ENCODE data around the gene KCNH5.

The KCNH5 gene

GRCh38 chr14:62661818-62662217, 383.4 kb downstream of the KCNH5 start:
- no peak overlapping the region for H3K4me2 ChIP-seq (ENCODE audit: low read length)
- no peaks in the 10 kb centered on the region for H3K36me3 ChIP-seq (ENCODE audit: insufficient read depth, low read length)
- no peaks in the 10 kb centered on the region for H3K4me1 ChIP-seq (ENCODE audit: insufficient read depth, low read length, severe bottlenecking)
- no peaks in the 10 kb centered on the region for H3K9me3 ChIP-seq (ENCODE audit: low read length)
- no peaks in the 10 kb centered on the region for H3K9me2 ChIP-seq (ENCODE audit: low read depth, low read length)
- H3K4me3 ChIP-seq (ENCODE audit: low read depth, low read length, poor library complexity, severe bottlenecking) = no peak overlapping the region
- H2AFZ ChIP-seq (ENCODE audit: low read length) = no peak overlapping the region
- H3K79me2 ChIP-seq (ENCODE audit: insufficient read depth, low read length) = no peaks in the 10 kb centered on the region
- H3K27ac ChIP-seq (ENCODE audit: low read depth, low read length, poor library complexity, severe bottlenecking) = no peak overlapping the region
- no peaks in the 10 kb centered on the region for H4K20me1 ChIP-seq (ENCODE audit: insufficient read depth, low read length)
- H3K9ac ChIP-seq (ENCODE audit: low read length) = no peak overlapping the region
- H3K27me3 ChIP-seq (ENCODE audit: insufficient read depth, low read length) = no peaks in the 10 kb centered on the region
- H3F3A ChIP-seq (ENCODE audit: insufficient read depth, low read length) = no peaks in the 10 kb centered on the region
- no peak for TF ChIP-seq CTCF (IDR thresholded peaks at IDR 0.05; ENCODE audit: low read length)
- TF ChIP-seq EZH2 (IDR thresholded peaks at IDR 0.05; ENCODE audit: borderline replicate concordance, low read length) = no peak

- Histone ChIP-seq H3K9me3 (ENCODE audit: low read length) (no peaks in the 10 kb centered on the region), H3F3A (ENCODE audit: insufficient read depth, low read length) (no peaks in the 10 kb centered on the region), H3K4me3 (ENCODE audit: low read depth, low read length, poor library complexity, severe bottlenecking) (no peak overlapping the region), H3K9ac (ENCODE audit: low read length) (no peak overlapping the region), H3K4me2 (ENCODE audit: low read length) (no peak overlapping the region), H3K36me3 (ENCODE audit: insufficient read depth, low read length) (no peaks in the 10 kb centered on the region), H4K20me1 (ENCODE audit: insufficient read depth, low read length) (no peaks in the 10 kb centered on the region), H3K4me1 (ENCODE audit: insufficient read depth, low read length, severe bottlenecking) (no peaks in the 10 kb centered on the region), H3K79me2 (ENCODE audit: insufficient read depth, low read length) (no peaks in the 10 kb centered on the region), H3K27me3 (ENCODE audit: insufficient read depth, low read length) (no peaks in the 10 kb centered on the region), H3K9me2 (ENCODE audit: low read depth, low read length) (no peaks in the 10 kb centered on the region), H3K27ac (ENCODE audit: low read depth, low read length, poor library complexity, severe bottlenecking) (no peak overlapping the region), H2AFZ (ENCODE audit: low read length) (no peak overlapping the region)
- TF ChIP-seq EZH2 (IDR thresholded peaks at IDR 0.05; ENCODE audit: borderline replicate concordance, low read length) = no peak
- TF ChIP-seq CTCF (IDR thresholded peaks at IDR 0.05; ENCODE audit: low read length) = no peak
Measured at GRCh38 chr14:62658631-62659030, 386.6 kb downstream of the KCNH5 start.

- no peak overlapping the region for H3K9ac ChIP-seq (ENCODE audit: low read length)
- no peaks in the 10 kb centered on the region for H3K36me3 ChIP-seq (ENCODE audit: insufficient read depth, low read length)
- no peak overlapping the region for H3K4me3 ChIP-seq (ENCODE audit: low read depth, low read length, poor library complexity, severe bottlenecking)
- no peak for TF ChIP-seq EZH2 (IDR thresholded peaks at IDR 0.05; ENCODE audit: borderline replicate concordance, low read length)
- TF ChIP-seq CTCF (IDR thresholded peaks at IDR 0.05; ENCODE audit: low read length) = no peak
- H3K4me1 ChIP-seq (ENCODE audit: insufficient read depth, low read length, severe bottlenecking) = no peaks in the 10 kb centered on the region
- no peak overlapping the region for H3K4me2 ChIP-seq (ENCODE audit: low read length)
- H3F3A ChIP-seq (ENCODE audit: insufficient read depth, low read length) = no peaks in the 10 kb centered on the region
- no peaks in the 10 kb centered on the region for H4K20me1 ChIP-seq (ENCODE audit: insufficient read depth, low read length)
- H3K9me2 ChIP-seq (ENCODE audit: low read depth, low read length) = no peaks in the 10 kb centered on the region
- H2AFZ ChIP-seq (ENCODE audit: low read length) = no peak overlapping the region
- no peaks in the 10 kb centered on the region for H3K79me2 ChIP-seq (ENCODE audit: insufficient read depth, low read length)
- H3K9me3 ChIP-seq (ENCODE audit: low read length) = no peaks in the 10 kb centered on the region
- H3K27ac ChIP-seq (ENCODE audit: low read depth, low read length, poor library complexity, severe bottlenecking) = no peak overlapping the region
- no peaks in the 10 kb centered on the region for H3K27me3 ChIP-seq (ENCODE audit: insufficient read depth, low read length)
Measured at GRCh38 chr14:62657376-62657775, 387.9 kb downstream of the KCNH5 start.
